ENCODE data around the gene PHPT1.

DNA sequence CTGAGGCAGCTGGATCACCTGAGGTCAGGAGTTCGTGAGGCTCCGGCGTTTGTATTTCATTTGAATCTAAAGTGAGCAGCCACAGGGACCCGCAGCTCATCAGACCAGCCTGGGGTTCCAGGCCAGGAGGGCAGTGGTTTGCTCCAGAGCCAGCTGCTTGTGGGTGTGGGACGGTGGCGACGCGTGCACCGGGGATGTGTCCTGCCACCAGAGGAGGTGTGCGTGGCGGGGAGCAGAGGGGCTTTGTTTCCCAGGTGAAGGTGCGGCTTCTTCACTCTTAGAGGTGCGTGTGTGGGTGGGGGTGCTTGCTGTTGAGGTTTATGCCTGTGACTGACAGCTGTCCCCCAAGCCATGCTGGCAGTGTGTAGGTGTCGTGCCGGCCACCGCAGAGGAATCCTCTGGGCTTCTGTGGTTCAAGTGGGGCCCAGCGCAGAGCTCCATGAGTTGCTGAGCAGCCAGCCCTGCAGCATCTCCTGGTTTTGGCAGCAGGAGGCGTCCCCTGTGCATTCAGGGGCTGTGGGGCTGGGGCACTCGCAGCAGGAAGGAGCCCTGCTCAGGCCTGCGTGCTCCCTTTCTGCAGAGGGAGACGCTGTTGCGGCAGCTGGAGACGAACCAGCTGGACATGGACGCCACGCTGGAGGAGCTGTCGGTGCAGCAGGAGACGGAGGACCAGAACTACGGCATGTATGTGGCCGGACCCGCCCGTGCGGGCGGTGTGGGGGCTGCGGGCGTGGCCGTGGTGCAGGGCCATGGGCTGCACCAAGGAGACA, 13.9 kb upstream of the PHPT1 start:
- TF ChIP-seq POLR2A (IDR thresholded peaks at IDR 0.05; ENCODE audit: low read length) (no peak), GATA1 (IDR thresholded peaks at IDR 0.05; ENCODE audit: low read depth, low read length) (no peak)
